ENCODE measurements around the gene FUBP3.

FUBP3 gene

GRCh38 chr9:130624154-130624553 is 44.8 kb downstream of the FUBP3 start:
- TF ChIP-seq ZFX (IDR thresholded peaks at IDR 0.05; ENCODE audit: borderline replicate concordance) (no peak), CTCF (IDR thresholded peaks at IDR 0.05) (no peak)
- H3K27ac ChIP-seq = no peak overlapping the region

- H3K27ac ChIP-seq = no peak overlapping the region
- TF ChIP-seq ZFX (IDR thresholded peaks at IDR 0.05; ENCODE audit: borderline replicate concordance) (no peak), CTCF (IDR thresholded peaks at IDR 0.05) (no peak)
These were observed 47.0 kb downstream of the FUBP3 start for GRCh38 chr9:130626249-130626996.

- H3K27ac ChIP-seq = no peak overlapping the region
- TF ChIP-seq ZFX (IDR thresholded peaks at IDR 0.05; ENCODE audit: borderline replicate concordance) (no peak), CTCF (IDR thresholded peaks at IDR 0.05) (no peak)
These were observed 47.7 kb downstream of the FUBP3 start for GRCh38 chr9:130627051-130627450.

- no peak overlapping the region for H3K27ac ChIP-seq
- no peak for TF ChIP-seq ZFX (IDR thresholded peaks at IDR 0.05; ENCODE audit: borderline replicate concordance)
- TF ChIP-seq CTCF (IDR thresholded peaks at IDR 0.05) = no peak
These were observed 48.8 kb downstream of the FUBP3 start for GRCh38 chr9:130627896-130628792.

GRCh38 chr9:130629443-130630070 is 50.2 kb downstream of the FUBP3 start:
- TF ChIP-seq ZFX (IDR thresholded peaks at IDR 0.05; ENCODE audit: borderline replicate concordance) (no peak), CTCF (IDR thresholded peaks at IDR 0.05) (no peak)
- H3K27ac ChIP-seq = no peak overlapping the region

GRCh38 chr9:130630071-130630450 is 50.7 kb downstream of the FUBP3 start:
- no peak overlapping the region for H3K27ac ChIP-seq
- no peak for TF ChIP-seq ZFX (IDR thresholded peaks at IDR 0.05; ENCODE audit: borderline replicate concordance)
- TF ChIP-seq CTCF (IDR thresholded peaks at IDR 0.05) = no peak
